Ammon's horn (tissue), 1 donor: Measurements from ENCODE around the gene TENM4.
A peak's percentile ranks its signal among the peaks of the same experiment; 100 is the strongest.

Source experiments
- DNase-seq: peaks from one replicate; pipeline ENCODE4 v3.0.0-alpha.2; 2016; ENCODE audit warnings: low spot score

The TENM4 gene

GRCh38 chr11:79294845-79295731 lies 145.7 kb downstream of the TENM4 start:
- no peak for DNase-seq

- no peak for DNase-seq
Observed at GRCh38 chr11:79291948-79292347, 148.9 kb downstream of the TENM4 start.

- DNase-seq, result no peak
Observed at GRCh38 chr11:79290761-79291160, 150.1 kb downstream of the TENM4 start.

GRCh38 chr11:79287952-79288351 lies 152.9 kb downstream of the TENM4 start:
- no peak for DNase-seq

- DNase-seq, result no peak
Observed at GRCh38 chr11:79285756-79286155, 155.1 kb downstream of the TENM4 start.

- DNase-seq, result no peak
Observed at GRCh38 chr11:79276736-79277325, 164.0 kb downstream of the TENM4 start.

GRCh38 chr11:79274636-79275331 lies 166.0 kb downstream of the TENM4 start:
- no peak for DNase-seq

GRCh38 chr11:79273781-79274180 lies 167.0 kb downstream of the TENM4 start:
- DNase-seq, result no peak

- DNase-seq, result no peak
Observed at GRCh38 chr11:79269611-79270307, 171.1 kb downstream of the TENM4 start.

GRCh38 chr11:79266396-79266795 lies 174.4 kb downstream of the TENM4 start:
- DNase-seq, result no peak

GRCh38 chr11:79265756-79266322 lies 175.0 kb downstream of the TENM4 start:
- DNase-seq, result no peak

- DNase-seq, result no peak
Observed at GRCh38 chr11:79264284-79264683, 176.5 kb downstream of the TENM4 start.

- no peak for DNase-seq
Observed at GRCh38 chr11:79263001-79263400, 177.8 kb downstream of the TENM4 start.

- no peak for DNase-seq
Observed at GRCh38 chr11:79262221-79262620, 178.6 kb downstream of the TENM4 start.

- no peak for DNase-seq
Observed at GRCh38 chr11:79261684-79262083, 179.1 kb downstream of the TENM4 start.

- no peak for DNase-seq
Observed at GRCh38 chr11:79259800-79260199, 181.0 kb downstream of the TENM4 start.

GRCh38 chr11:79258576-79258975 lies 182.3 kb downstream of the TENM4 start:
- peak; percentile 24 for DNase-seq

GRCh38 chr11:79255965-79256364 lies 184.9 kb downstream of the TENM4 start:
- no peak for DNase-seq

- peak; percentile 96 for DNase-seq
Observed at GRCh38 chr11:79253280-79253679, 187.6 kb downstream of the TENM4 start.

GRCh38 chr11:79249295-79249993 lies 191.4 kb downstream of the TENM4 start:
- DNase-seq, result no peak

GRCh38 chr11:79244798-79245197 lies 196.0 kb downstream of the TENM4 start:
- no peak for DNase-seq
